NOMO-1 (cell line): ENCODE results near the gene PTCHD4.

Source experiments
- DNase-seq, 2 experiments: peaks; one replicate each; lab custom pipeline; 2025; ENCODE audit not compliant: unreplicated experiment in 2 of 2; lab: John Stamatoyannopoulos, UW

PTCHD4 gene

GRCh38 chr6:48061265-48061990, 49.6 kb downstream of the PTCHD4 start:
- no peak for DNase-seq
